NK-92 treated with Interleukin-12 subunit alpha and Interleukin-12 subunit beta, amount 100 ng/mL, for 24 hours (cell line): ENCODE measurements around the gene MMP25.
"Not testable (repeated sequence)": the region's sequence is repeated elsewhere in the genome, so short reads cannot be mapped to it uniquely, and the experiment has no call there.

Experiments
- DNase-seq: peaks from one replicate; lab custom pipeline; 2025; lab: John Stamatoyannopoulos, UW

The MMP25 gene

DNA sequence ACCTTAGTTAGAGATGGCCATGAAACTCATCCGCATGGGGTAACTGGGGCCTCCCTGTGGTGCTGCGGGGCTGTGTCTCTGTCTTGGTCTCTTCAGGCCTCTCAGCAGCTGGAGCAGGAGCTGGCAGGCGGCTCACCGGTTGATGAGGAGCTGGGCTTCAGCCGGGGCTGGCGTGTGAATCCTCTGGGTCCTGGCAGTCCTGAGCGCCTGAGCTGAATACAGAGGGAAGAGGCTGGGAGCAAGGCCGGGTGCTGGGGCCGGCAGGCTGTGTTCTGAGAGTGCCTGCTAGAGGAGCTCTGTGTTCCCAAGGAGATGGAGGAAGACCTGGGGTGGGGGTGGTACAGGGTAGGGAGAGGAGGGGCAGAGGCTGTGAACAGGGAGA is 9.4 kb downstream of the MMP25 start:
- not testable (repeated sequence) for DNase-seq

DNA sequence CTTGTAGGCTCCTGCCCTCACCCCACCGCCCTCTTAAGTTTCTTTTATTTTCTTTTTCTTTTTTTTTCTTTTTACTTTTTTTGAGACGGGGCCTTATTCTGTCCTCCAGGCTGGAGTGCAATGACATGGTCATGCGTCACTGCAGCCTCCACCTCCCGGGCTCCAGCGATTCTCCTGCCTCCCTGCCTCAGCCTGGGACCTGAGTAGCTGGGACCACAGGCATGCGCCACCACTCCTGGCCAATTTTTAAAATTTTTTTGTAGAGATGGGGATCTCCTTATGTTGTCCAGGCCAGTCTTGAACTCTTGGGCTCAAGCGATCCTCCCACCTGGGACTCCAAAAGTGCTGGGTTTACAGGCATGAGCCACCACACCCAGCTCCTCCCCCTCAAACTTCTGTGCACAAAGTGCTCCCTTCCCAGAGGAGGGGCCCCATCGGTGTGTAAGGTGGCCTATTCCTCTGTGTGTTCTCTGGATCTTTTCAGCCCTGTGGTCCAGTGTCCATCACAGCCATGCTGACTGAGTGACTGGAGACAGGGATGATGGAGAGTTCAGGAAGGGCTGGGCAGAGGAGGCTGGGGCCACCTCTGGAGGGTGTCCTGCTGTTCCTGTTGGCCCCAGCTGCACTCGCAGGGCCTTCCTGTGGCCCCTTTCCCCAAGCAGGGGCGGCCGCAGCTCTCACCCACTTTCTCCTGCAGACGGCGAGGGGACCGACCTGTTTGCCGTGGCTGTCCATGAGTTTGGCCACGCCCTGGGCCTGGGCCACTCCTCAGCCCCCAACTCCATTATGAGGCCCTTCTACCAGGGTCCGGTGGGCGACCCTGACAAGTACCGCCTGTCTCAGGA is 10.2 kb downstream of the MMP25 start:
- DNase-seq: no peak

DNA sequence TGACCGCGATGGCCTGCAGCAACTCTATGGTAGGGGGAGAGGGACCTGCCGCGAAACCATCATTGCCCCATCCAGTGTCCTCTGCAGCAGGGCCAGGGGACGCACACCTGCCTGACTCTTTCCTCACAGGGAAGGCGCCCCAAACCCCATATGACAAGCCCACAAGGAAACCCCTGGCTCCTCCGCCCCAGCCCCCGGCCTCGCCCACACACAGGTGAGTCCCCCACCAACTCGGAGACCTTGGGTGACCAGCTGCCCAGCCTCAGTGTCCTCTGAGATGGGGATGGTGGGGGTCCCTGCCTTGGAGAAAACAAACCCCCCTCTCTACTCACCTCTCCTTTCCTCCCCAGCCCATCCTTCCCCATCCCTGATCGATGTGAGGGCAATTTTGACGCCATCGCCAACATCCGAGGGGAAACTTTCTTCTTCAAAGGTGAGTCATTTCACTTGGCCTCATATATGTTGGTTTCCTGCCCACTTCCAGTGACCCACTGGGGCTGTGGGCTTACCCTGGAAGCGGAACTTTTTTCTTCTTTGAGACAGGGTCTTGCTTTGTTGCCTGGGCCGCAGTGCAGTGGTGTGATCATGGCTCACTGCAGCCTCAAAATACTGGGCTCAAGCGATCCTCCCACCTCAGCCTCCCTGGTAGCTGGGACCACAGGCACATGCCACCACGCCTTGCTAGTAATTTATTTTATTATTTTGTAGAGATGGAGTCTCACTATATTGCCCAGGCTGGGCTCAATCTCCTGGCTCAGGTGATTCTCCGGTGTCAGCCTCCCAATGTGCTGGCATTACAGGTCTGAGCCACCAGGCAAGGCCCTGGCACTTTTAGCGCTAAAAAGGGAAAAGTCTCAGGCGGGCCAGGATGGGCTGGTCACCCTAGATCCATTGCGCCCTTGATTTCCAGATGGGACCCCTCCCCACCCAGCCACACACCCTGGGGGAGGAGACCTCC is 11.1 kb downstream of the MMP25 start:
- no peak for DNase-seq

DNA sequence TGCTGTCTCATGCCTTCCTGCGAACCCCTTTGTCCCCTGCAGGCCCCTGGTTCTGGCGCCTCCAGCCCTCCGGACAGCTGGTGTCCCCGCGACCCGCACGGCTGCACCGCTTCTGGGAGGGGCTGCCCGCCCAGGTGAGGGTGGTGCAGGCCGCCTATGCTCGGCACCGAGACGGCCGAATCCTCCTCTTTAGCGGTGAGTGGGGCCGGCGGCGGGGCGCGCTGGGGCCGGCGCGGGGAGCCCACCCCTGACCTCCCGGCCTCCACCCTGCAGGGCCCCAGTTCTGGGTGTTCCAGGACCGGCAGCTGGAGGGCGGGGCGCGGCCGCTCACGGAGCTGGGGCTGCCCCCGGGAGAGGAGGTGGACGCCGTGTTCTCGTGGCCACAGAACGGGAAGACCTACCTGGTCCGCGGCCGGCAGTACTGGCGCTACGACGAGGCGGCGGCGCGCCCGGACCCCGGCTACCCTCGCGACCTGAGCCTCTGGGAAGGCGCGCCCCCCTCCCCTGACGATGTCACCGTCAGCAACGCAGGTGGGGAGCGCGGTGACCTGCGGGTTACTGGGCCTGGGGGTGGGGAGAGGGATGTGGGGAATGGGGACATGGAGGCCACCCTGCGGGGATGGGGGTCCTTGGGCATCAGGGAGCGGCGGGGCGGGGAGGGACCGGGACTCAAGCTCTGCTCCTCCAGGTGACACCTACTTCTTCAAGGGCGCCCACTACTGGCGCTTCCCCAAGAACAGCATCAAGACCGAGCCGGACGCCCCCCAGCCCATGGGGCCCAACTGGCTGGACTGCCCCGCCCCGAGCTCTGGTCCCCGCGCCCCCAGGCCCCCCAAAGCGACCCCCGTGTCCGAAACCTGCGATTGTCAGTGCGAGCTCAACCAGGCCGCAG is 12.0 kb downstream of the MMP25 start:
- peak; percentile 73 for DNase-seq

DNA sequence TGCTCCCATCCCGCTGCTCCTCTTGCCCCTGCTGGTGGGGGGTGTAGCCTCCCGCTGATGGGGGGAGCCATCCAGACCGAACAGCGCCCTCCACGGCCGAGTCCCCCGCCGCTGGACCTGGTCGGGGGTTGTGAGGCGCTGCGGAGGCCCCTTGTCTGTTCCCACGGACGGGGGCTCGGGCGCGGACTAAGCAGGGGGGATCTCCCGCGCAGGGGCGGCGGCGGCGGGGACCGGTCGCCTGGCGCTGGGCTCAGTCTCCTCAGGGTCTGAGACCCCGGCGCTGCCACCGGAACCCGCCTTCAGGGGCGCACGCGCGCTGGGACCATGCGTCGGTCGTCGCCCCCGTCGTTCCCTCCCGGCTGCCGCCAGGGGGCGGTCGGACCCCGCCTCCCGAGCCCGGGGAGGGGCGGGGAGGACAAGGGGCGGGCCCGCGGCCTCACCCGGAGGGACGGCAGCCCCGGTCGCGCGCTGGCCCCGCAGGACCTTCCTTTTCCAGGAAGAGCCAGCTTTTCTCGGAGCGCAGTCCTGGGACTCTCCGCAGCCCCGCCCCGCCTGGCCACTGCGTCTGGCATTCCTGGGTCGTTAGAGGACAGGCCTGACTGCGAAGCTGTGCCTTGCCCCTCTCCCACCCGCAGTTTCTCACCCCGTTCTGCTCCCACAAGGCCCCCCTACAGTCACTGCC is 12.8 kb downstream of the MMP25 start:
- peak; percentile 86 for DNase-seq

DNA sequence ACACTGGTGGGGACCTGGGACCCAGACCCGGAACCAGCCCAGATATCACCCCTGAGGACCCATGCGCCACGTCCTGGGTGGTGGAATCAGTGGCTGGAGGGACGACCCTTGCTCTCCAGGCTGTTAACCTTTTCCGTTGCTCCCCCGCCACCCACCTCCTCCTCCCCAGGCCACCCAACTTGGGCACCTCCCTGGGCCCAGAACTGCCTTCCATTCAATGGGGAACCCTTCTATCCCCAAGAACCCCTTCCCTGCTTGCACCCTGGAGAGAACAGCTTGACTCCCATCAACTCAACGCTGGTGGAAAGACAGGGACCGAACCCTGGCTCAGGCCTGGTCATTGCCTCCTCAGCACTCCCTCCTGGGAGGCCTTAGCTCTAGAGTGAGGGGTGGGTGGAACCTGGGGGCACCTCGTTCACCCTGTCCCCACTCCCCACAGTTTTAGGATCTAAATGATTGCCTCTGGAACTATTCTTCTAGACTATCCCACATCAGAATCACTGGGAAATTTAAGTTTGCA is 13.4 kb downstream of the MMP25 start:
- DNase-seq: no peak

DNA sequence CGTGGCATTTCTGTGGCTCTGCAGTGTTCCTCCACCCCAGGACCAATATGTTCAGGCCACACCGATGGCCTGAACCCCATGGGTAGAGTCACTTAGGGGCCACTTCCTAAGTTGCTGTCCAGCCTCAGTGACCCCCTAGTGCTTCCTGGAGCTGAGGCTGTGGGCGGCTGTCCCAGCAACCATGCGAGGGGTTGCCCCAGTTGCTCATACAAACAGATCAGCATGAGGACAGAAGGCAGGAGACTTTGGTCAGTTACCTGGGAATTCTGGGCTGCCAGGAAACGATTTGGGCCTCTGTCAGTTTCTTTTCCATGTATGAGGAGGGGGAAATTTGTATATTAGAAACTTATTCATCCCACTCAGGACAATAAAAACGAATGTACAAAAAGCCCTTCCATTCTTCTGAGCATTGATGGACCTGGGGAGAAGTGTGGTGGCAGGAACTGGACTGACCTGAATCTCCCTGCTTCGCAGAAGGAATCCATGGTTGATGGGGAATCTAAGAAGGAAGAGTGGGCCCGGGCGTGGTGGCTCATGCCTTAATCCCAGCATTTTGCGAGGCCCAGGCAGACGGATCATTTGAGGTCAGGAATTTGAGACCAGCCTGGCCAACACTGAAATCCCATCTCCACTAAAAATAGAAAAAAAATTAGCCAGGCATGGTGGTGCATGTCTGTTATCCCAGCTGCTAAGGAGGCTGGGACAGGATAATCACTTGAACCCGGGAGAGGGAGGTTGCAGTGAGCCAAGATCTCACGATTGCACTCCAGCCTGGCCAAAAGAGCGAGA is 14.2 kb downstream of the MMP25 start:
- DNase-seq: no peak

DNA sequence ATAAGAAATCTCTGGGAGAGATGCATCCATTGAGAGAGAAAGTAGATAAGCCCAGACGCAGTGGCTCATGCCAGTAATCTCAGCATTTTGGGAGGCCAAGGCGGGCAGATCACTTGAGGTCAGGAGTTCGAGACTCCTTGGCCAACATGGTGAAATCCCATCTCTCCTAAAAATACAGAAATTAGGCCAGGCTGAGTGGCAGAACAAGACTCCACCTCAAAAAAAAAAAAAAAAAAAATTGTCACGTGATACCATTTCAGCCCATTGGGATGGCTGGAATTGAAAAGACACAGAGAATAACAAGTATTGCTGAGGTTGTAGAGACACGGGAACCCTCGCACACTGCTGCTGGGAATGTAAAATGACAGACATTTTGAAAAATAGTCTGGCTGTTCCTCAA is 16.2 kb downstream of the MMP25 start:
- no peak for DNase-seq

DNA sequence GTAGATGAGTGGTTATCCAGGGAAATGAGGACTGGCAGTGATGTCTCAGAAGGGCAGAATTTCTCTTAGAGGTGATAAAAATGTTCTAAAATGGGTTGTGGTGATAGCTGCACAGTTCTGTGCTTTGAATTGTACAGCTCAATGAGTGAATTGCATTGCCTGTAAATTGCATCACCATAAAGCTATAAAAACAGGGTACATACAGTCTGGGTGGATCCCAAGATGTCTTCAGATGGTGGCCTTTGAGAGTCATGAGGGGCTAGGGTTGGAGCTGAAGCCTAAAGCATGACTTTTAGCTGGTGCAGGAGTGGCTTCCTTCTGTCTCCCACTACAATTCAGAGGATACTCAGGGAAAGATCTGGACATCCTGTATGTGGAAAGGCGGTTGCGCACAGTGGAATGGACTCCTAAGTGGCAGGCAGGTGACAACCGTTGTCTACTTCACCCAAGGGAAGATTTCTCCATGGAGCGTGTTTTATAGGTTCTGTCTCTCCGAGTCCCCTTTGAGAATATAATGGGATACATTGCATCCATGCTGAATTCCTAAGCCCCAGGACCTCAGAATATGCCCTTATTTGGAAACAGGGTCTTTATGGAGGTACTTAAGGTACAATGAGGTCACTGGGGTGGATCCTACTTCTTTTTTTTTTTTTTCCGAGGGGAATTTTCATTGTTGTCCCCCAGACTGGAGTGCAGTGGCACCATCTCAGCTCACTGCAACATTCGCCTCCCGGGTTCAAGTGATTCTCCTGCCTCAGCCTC is 17.4 kb downstream of the MMP25 start:
- DNase-seq: no peak

DNA sequence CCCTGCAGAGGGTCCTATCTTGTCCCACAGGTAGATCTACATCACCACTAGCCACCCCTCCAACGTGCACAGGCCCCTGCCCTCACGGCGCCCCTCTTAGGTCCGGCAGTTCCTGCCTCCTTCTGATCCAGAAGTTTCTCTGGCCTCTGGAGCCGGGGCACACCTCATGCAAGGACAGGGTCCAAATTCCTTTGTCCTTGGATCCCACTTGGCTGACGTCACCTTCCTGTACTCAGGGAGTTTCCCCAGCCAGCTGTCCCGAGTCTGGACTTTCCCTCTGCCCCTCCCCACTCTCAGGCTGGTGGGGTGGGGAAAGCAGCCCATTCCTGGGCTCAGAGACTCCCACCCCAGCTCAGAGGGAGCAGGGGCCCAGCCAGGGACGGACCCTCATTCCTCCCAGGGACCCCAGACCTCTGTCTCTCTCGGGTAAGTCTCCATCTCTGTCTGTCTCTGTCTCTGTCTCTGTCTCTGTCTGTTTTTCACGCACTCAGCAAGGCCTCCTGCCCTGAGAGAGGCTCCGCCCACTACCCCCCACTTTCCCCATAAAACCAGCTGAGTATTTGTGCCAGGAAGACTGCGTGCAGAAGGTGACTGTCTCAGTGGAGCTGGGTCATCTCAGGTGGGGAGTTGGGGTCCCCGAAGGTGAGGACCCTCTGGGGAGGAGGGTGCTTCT is 18.8 kb downstream of the MMP25 start, which contains the start of gene IL32:
Gene IL32, plus strand, starts transcription at position 572 of the 673 bp plus-strand sequence. CDS start 172 bp downstream, outside the sequence.
- peak; percentile 58 for DNase-seq

DNA sequence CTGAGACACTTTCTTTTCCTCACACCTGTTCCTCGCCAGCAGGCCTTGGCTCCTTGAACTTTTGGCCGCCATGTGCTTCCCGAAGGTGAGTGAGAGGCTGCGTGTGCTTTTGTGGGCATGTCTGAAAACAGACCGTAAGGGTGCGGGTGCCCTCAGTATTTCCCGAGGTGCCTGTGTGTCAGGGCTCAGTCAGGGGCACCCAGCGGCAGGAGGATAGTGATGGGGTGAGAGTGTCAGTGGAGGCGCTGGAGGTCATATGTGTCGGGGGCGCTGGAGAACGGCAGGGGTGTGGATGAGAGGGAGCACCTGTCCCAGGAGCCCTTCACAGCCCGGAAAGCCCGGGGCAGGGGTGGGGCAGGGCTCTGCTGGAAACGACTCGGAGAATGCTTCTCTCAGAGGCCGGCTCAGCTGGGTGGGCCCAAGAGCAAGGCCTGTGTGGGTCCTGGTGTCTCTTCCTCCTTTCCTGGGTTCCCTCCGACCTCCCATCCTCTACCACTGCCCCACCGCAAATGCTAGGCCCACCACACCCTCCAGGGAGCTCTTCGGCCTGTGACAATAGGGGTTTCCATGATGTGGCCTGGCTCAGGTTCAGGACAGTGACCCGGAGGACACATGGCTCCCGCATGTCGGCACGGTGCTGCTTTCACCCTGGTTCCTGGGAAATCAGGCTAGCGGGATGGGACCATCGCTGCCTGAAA is 19.5 kb downstream of the MMP25 start:
- no peak for DNase-seq

DNA sequence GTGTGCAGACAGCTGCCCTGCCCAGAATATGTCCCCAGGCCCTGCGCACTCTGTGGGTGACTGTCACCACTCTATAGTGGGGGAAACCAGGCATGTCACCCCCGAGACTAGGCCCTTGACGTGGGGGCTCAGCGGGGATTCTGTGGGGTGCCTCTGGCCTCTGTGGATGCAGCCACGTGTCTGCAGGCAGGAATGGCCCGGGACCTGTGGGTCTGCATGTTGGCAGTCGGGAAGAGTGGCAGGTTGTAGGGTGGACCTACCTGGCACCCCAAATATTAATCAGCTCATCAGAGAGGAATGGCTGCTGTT is 20.0 kb downstream of the MMP25 start:
- no peak for DNase-seq

DNA sequence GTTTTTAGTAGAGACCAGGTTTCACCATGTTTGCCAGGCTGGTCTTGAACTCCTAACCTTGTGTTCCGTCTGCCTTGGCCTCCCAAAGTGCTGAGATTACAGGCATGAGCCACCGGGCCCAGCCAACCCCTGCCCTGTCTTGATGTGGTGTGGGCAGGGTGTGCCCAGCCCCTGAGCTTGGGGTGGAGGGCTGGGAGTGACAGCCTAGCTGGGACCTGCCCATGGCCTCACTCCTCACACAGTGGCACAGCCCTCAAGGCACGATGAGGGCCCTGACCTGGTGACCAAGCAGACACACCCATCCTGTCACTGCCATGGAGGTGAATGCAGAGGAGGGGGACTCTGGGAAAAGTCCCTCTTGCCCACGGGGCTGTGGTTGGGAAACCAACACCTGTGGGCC is 22.1 kb downstream of the MMP25 start:
- DNase-seq: no peak

DNA sequence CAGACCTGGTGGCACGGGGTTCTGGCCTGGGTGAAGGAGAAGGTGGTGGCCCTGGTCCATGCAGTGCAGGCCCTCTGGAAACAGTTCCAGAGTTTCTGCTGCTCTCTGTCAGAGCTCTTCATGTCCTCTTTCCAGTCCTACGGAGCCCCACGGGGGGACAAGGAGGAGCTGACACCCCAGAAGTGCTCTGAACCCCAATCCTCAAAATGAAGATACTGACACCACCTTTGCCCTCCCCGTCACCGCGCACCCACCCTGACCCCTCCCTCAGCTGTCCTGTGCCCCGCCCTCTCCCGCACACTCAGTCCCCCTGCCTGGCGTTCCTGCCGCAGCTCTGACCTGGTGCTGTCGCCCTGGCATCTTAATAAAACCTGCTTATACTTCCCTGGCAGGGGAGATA is 22.8 kb downstream of the MMP25 start:
- not testable (repeated sequence) for DNase-seq

DNA sequence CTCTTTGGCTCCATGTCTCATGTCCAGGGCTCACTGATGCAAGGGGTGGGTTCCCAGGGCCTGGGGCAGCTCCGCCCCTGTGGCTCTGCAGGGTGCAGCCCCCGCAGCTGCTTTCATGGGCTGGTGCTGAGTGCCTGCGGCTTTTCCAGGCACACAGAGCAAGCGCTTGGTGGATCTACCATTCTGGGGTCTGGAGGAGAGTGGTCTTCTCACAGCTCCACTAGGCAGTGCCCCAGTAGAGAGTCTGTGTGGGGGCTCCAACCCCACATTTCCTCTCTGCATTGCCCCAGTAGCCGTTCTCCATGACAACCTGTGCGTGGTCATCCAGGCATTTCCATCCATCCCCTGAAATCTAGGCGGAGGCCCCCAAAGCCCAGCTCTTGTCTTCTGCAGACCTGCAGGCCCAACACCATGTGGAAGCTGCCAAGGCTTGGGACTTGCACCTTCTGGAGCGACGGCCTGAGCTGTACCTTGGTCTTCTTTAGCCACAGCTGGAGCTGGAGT is 24.3 kb downstream of the MMP25 start:
- no peak for DNase-seq

DNA sequence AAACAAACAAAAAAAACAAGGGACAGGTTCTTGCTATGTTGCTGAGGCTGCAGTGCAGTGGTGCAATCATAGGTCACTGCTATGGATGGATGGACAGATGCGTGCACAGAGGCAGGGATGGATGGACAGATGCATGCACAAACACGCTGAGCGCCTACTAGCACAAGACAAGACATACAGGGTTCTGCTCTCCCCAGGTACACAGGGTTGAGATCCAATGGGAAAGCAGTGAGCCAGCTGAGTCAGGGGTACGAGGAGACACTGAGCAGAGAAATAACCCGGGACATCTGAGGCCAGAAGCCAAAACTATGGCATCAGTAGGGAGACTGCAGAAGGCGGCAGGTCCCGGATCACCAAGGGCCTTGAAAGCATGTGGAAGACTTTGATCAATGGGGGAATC is 25.3 kb downstream of the MMP25 start:
- DNase-seq: no peak

DNA sequence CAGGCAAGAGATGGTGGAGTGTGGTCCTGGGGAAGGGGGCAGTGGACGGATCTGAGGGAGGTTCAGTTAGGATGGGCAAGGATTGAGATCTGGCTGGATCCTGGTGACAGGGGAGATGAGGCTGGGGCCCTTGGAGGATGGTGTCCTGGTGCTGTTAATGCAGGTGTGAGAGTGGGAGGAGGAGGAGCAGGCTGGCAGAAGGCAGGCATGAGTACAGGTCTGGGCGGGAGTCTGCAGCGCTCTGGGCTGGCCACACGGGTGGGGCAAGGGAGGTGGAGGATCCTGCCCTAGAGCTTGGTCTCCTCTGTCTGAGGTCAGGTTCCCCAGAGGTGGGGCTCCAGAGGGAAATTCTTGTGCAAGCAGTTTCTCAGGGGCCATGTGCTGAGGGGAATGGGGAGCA is 25.8 kb downstream of the MMP25 start:
- peak; percentile 72 for DNase-seq

DNA sequence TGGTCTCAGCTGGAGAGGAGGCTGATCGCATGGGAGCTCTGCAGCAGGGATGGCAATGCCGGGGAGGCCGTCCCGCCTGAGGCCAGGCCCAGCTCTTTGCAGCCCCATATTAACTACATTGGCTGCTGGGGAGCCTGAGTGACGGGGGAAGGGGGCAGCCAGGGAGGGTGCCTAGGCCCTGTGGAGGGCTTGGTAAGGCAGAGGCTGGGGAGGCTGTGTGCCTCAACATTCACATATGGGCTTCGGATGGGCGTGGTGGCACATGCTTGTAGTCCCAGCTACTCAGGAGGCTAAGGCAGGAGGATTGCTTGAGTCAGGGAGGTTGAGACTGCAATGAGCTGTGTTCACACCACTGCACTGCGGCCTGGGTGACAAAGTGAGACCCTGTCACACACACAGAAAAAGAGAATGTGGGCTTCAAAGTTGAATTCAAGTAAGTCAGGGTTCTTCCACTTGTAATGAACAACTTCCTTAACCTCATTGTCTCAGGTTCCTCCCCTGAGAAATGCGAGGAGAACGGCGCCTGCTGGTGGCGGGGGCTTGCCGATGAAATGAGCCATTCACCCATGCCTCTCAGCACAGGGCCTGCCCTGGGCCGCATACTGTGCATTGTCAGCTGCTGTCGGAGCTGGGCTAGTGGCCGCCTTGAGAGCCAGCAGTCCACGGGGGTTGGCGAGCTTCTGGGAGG is 26.4 kb downstream of the MMP25 start:
- not testable (repeated sequence) for DNase-seq
